WTC11 (cell line): Measurements from ENCODE around the gene CTNNA3.

ENCODE experiments used
- TEAD4 ChIP-seq: sonication (generic); formaldehyde crosslinking; IDR thresholded peaks from 2 replicates; pipeline ENCODE4 v1.8.0; 2022; ENCODE audit warnings: mild to moderate bottlenecking, missing genetic modification reagents
- TF ChIP-seq, protein P1 (sequence below): fragments of 200-600 bp; IDR thresholded peaks from 2 replicates; pipeline ENCODE4 v1.8.0; 2022; ENCODE audit warnings: antibody characterized with exemption

DNA sequence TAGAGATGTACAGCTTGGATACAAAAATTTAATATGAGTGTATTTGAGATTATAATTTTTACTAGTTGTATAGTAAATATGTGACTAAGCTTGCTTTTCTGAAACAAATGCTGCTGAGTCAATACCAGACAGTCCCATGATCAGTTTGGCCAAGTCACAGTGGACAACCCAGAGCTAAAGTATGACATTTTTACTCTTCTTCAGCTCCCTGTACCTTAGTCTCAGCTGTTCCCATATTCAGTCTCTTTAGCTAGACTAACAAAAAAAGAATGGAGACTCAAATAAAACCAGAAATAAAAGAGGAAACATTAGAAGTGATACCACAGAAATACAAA lies 189.3 kb downstream of the CTNNA3 start:
- TF ChIP-seq, protein P1, sequence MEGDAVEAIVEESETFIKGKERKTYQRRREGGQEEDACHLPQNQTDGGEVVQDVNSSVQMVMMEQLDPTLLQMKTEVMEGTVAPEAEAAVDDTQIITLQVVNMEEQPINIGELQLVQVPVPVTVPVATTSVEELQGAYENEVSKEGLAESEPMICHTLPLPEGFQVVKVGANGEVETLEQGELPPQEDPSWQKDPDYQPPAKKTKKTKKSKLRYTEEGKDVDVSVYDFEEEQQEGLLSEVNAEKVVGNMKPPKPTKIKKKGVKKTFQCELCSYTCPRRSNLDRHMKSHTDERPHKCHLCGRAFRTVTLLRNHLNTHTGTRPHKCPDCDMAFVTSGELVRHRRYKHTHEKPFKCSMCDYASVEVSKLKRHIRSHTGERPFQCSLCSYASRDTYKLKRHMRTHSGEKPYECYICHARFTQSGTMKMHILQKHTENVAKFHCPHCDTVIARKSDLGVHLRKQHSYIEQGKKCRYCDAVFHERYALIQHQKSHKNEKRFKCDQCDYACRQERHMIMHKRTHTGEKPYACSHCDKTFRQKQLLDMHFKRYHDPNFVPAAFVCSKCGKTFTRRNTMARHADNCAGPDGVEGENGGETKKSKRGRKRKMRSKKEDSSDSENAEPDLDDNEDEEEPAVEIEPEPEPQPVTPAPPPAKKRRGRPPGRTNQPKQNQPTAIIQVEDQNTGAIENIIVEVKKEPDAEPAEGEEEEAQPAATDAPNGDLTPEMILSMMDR: no peak
- no peak for TF ChIP-seq TEAD4 (CRISPR knock-in tag)
